HepG2 (cell line): Measurements from ENCODE around the gene DISP2. TPM values are rescaled to one million over a fixed set of nuclear protein-coding genes. Genes with fewer than 3 reads are reported as not detected.
A peak's percentile ranks its signal among the peaks of the same experiment; 100 is the strongest.

Experiments used
- ARNT ChIP-seq: fragments of 450-650 bp; IDR thresholded peaks from 2 replicates; pipeline ENCODE4 v1.6.1; 2017
- DPF2 ChIP-seq: sonication (generic); formaldehyde crosslinking; IDR thresholded peaks from 2 replicates; pipeline ENCODE4 v1.4.0; 2020; ENCODE audit warnings: mild to moderate bottlenecking, low read depth, missing genetic modification reagents, borderline replicate concordance
- FOSL2 ChIP-seq: sonication (generic); formaldehyde crosslinking; IDR thresholded peaks from 2 replicates; pipeline ENCODE4 v1.4.0; 2020; ENCODE audit warnings: missing genetic modification reagents
- JUND ChIP-seq: sonication (generic); formaldehyde crosslinking; IDR thresholded peaks from 2 replicates; pipeline ENCODE4 v1.8.0; 2022; ENCODE audit warnings: mild to moderate bottlenecking, missing genetic modification reagents
- NFE2 ChIP-seq: sonication (generic); formaldehyde crosslinking; IDR thresholded peaks from 2 replicates; pipeline ENCODE4 v1.4.0; 2020; ENCODE audit warnings: missing genetic modification reagents
- ZFP90 ChIP-seq: sonication (generic); formaldehyde crosslinking; IDR thresholded peaks from 2 replicates; pipeline ENCODE4 v1.8.0; 2022; ENCODE audit warnings: missing genetic modification reagents, mild to moderate bottlenecking, inconsistent platforms, borderline replicate concordance
- ZNF383 ChIP-seq: sonication (generic); formaldehyde crosslinking; IDR thresholded peaks from 2 replicates; pipeline ENCODE4 v1.4.0; 2020; ENCODE audit warnings: missing genetic modification reagents, mild to moderate bottlenecking, borderline replicate concordance
- ZNF451 ChIP-seq: sonication (generic); formaldehyde crosslinking; IDR thresholded peaks from 2 replicates; pipeline ENCODE4 v1.5.0; 2020; ENCODE audit warnings: mild to moderate bottlenecking, missing genetic modification reagents
- ZNF629 ChIP-seq: sonication (generic); formaldehyde crosslinking; conservative IDR thresholded peaks from 2 replicates; pipeline ENCODE4 v1.5.0; 2020; ENCODE audit warnings: missing genetic modification reagents
- ZNF780A ChIP-seq: sonication (generic); formaldehyde crosslinking; IDR thresholded peaks from 2 replicates; pipeline ENCODE4 v1.8.0; 2022; ENCODE audit warnings: mild to moderate bottlenecking, missing genetic modification reagents, moderate library complexity
- ZNF781 ChIP-seq: sonication (generic); formaldehyde crosslinking; IDR thresholded peaks from 2 replicates; pipeline ENCODE4 v1.5.1; 2020; ENCODE audit warnings: borderline replicate concordance, mild to moderate bottlenecking, missing genetic modification reagents; ENCODE audit errors: not compliant biosample characterization
- ZNF790 ChIP-seq: sonication (generic); formaldehyde crosslinking; IDR thresholded peaks from 2 replicates; pipeline ENCODE4 v1.8.0; 2022; ENCODE audit warnings: missing genetic modification reagents, mild to moderate bottlenecking, borderline replicate concordance
- ZNF891 ChIP-seq: sonication (generic); formaldehyde crosslinking; IDR thresholded peaks from 2 replicates; pipeline ENCODE4 v1.5.0; 2020; ENCODE audit warnings: mild to moderate bottlenecking, missing genetic modification reagents
- polyA plus RNA-seq, 8 experiments: library from polyadenylated mRNA; depleted of rRNA in 3 of 8; stranded (reverse) in 7 of 8; unstranded in 1 of 8; fragments of >200 nt; fragmentation: Illumina TruSeq in 4 of 8; extraction: Trizol in 4 of 8; gene quantifications; 2 replicates each; pipeline versions ENCODE4 v1.2.1 to v1.2.3, GENCODE V29; 2011 to 2016; ENCODE audit warnings: low read depth in 4 of 8, missing spikeins in 1 of 8, mixed read lengths in 1 of 8; ENCODE audit not compliant: insufficient read depth in 1 of 8
- total RNA-seq, 5 experiments: library from RNA; depleted of rRNA; stranded (reverse); fragments of >200 nt; fragmentation: Illumina TruSeq; extraction: Trizol; gene quantifications; 2 replicates each; pipeline ENCODE4 v1.2.3, GENCODE V29; 2016; ENCODE audit warnings: low read depth in 1 of 5
- TF ChIP-seq, protein P1 (sequence below): sonication (generic); formaldehyde crosslinking; IDR thresholded peaks from 2 replicates; pipeline ENCODE4 v1.9.0; 2021; ENCODE audit warnings: missing genetic modification reagents, mild to moderate bottlenecking, borderline replicate concordance
- TF ChIP-seq, protein P2 (sequence below): IDR thresholded peaks from 2 replicates; pipeline ENCODE4 v1.6.1; 2016; ENCODE audit warnings: low read depth
- TF ChIP-seq, protein P3 (sequence below): IDR thresholded peaks from 2 replicates; pipeline ENCODE4 v1.6.1; 2012; ENCODE audit warnings: low read length, improper control_type of control experiment
- TF ChIP-seq, protein P4 (sequence below): sonication (generic); formaldehyde crosslinking; IDR thresholded peaks from 2 replicates; pipeline ENCODE4 v1.4.0; 2020; ENCODE audit warnings: low read depth, missing genetic modification reagents
- TF ChIP-seq, protein P5 (sequence below): sonication (generic); formaldehyde crosslinking; IDR thresholded peaks from 2 replicates; pipeline ENCODE4 v1.5.0; 2020; ENCODE audit warnings: mild to moderate bottlenecking, low read depth, missing genetic modification reagents, borderline replicate concordance

Gene DISP2
- total and polyA plus RNA-seq, 2 of the 13 experiments (the other 11 are each of a cell fraction or from before 2014, with no cell fraction given), result 0.09 to 0.32 TPM

DNA sequence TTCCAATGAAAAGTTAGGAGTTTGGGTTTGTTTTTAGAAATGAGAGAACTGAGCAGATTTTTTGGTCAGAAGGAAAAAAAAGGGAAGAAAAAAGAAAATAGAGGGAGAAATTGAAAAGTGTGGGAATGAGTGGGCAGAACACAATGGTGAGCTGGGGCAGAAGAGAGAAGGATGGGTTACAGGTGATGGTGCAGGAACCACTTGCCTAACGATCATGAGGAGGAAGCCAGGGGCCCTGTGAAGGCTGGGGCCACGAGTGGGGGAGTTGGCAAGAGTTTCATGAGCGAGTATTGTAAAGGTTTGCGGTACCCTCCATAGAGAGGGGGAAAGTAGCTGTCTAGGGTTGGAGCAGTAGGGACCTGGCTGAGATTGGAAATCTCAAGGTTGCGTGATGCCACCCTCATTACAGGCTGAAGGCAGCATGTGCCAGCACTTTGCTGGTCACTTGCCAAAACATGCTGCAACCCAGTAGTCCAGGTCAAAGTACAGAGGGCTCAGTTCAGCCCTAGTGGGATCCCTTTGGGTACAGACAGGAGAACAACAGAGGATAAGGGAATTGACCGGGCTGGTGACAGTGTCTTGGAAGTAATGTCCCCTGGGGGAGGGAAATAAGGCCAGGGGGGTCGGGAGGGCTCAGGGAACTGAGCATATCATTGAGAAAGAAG is 54.2 kb downstream of the DISP2 start (continued):
- TF ChIP-seq ZNF790 (CRISPR knock-in tag) (no peak), ZNF780A (peak; percentile 72; the same call in 1 of the 2 replicates), NFE2 (no peak), ZNF629 (CRISPR knock-in tag) (no peak), ZFP90 (CRISPR knock-in tag) (no peak), ARNT (no peak), JUND (0 out of 2 replicates have a peak, but pooled peaks have one; percentile 62), ZNF781 (no peak), ZNF383 (CRISPR knock-in tag) (no peak), ZNF451 (CRISPR knock-in tag) (no peak), DPF2 (CRISPR knock-in tag) (no peak), FOSL2 (CRISPR knock-in tag) (0 out of 2 replicates have a peak, but pooled peaks have one; percentile 29), ZNF891 (CRISPR knock-in tag) (no peak)
- TF ChIP-seq, protein P1, sequence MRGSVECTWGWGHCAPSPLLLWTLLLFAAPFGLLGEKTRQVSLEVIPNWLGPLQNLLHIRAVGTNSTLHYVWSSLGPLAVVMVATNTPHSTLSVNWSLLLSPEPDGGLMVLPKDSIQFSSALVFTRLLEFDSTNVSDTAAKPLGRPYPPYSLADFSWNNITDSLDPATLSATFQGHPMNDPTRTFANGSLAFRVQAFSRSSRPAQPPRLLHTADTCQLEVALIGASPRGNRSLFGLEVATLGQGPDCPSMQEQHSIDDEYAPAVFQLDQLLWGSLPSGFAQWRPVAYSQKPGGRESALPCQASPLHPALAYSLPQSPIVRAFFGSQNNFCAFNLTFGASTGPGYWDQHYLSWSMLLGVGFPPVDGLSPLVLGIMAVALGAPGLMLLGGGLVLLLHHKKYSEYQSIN (CRISPR knock-in tag), result no peak
- TF ChIP-seq, protein P2, sequence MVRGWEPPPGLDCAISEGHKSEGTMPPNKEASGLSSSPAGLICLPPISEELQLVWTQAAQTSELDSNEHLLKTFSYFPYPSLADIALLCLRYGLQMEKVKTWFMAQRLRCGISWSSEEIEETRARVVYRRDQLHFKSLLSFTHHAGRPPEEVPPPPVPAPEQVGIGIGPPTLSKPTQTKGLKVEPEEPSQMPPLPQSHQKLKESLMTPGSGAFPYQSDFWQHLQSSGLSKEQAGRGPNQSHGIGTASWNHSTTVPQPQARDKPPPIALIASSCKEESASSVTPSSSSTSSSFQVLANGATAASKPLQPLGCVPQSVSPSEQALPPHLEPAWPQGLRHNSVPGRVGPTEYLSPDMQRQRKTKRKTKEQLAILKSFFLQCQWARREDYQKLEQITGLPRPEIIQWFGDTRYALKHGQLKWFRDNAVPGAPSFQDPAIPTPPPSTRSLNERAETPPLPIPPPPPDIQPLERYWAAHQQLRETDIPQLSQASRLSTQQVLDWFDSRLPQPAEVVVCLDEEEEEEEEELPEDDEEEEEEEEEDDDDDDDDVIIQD (CRISPR knock-in tag), result no peak
- TF ChIP-seq, protein P3, sequence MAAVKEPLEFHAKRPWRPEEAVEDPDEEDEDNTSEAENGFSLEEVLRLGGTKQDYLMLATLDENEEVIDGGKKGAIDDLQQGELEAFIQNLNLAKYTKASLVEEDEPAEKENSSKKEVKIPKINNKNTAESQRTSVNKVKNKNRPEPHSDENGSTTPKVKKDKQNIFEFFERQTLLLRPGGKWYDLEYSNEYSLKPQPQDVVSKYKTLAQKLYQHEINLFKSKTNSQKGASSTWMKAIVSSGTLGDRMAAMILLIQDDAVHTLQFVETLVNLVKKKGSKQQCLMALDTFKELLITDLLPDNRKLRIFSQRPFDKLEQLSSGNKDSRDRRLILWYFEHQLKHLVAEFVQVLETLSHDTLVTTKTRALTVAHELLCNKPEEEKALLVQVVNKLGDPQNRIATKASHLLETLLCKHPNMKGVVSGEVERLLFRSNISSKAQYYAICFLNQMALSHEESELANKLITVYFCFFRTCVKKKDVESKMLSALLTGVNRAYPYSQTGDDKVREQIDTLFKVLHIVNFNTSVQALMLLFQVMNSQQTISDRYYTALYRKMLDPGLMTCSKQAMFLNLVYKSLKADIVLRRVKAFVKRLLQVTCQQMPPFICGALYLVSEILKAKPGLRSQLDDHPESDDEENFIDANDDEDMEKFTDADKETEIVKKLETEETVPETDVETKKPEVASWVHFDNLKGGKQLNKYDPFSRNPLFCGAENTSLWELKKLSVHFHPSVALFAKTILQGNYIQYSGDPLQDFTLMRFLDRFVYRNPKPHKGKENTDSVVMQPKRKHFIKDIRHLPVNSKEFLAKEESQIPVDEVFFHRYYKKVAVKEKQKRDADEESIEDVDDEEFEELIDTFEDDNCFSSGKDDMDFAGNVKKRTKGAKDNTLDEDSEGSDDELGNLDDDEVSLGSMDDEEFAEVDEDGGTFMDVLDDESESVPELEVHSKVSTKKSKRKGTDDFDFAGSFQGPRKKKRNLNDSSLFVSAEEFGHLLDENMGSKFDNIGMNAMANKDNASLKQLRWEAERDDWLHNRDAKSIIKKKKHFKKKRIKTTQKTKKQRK, result no peak
- TF ChIP-seq, protein P4, sequence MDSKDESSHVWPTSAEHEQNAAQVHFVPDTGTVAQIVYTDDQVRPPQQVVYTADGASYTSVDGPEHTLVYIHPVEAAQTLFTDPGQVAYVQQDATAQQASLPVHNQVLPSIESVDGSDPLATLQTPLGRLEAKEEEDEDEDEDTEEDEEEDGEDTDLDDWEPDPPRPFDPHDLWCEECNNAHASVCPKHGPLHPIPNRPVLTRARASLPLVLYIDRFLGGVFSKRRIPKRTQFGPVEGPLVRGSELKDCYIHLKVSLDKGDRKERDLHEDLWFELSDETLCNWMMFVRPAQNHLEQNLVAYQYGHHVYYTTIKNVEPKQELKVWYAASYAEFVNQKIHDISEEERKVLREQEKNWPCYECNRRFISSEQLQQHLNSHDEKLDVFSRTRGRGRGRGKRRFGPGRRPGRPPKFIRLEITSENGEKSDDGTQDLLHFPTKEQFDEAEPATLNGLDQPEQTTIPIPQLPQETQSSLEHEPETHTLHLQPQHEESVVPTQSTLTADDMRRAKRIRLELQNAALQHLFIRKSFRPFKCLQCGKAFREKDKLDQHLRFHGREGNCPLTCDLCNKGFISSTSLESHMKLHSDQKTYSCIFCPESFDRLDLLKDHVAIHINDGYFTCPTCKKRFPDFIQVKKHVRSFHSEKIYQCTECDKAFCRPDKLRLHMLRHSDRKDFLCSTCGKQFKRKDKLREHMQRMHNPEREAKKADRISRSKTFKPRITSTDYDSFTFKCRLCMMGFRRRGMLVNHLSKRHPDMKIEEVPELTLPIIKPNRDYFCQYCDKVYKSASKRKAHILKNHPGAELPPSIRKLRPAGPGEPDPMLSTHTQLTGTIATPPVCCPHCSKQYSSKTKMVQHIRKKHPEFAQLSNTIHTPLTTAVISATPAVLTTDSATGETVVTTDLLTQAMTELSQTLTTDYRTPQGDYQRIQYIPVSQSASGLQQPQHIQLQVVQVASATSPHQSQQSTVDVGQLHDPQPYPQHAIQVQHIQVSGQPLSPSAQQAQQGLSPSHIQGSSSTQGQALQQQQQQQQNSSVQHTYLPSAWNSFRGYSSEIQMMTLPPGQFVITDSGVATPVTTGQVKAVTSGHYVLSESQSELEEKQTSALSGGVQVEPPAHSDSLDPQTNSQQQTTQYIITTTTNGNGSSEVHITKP (CRISPR knock-in tag), result no peak
- TF ChIP-seq, protein P5, sequence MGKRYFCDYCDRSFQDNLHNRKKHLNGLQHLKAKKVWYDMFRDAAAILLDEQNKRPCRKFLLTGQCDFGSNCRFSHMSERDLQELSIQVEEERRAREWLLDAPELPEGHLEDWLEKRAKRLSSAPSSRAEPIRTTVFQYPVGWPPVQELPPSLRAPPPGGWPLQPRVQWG (CRISPR knock-in tag), result no peak
